K562 (cell line): ENCODE data around the gene RRH. TPM values are rescaled to one million over a fixed set of nuclear protein-coding genes. Genes with fewer than 3 reads are reported as not detected.

Experiments used
- ATAC-seq: fragments of 200-7000 bp; cut with Tn5 transposase; 3 replicates; pipeline ENCODE4 v1.9.1; 2020; ENCODE audit warnings: moderate library complexity
- BruUV-seq: library from RNA; stranded (reverse); fragments of 400-500 nt; replicated peaks from 2 replicates; lab custom pipeline; 2021; lab: Mats Ljungman, UMichigan
- CTCF ChIA-PET: fragments of 300-600 bp; formaldehyde crosslinking; extraction: SDS; loops from one replicate; lab custom pipeline; 2021; ENCODE audit warnings: low intra/inter-chr PET ratio; lab: Yijun Ruan, JAX
- POLR2A ChIA-PET: fragments of 300-600, 350-650 bp; sonication (Branson Sonifier 250); formaldehyde crosslinking; extraction: SDS; loops from one replicate; lab custom pipeline; 2021; ENCODE audit warnings: antibody characterized with exemption, inconsistent platforms; lab: Yijun Ruan, JAX
- DNase-seq, 4 experiments: peaks; one replicate each; pipeline versions ENCODE4 v3.0.0 to v3.0.0-alpha.2; 2011 to 2018; ENCODE audit warnings: low spot score in 3 of 4, mixed read lengths in 3 of 4; ENCODE audit errors: extremely low read depth in 1 of 4
- FAIRE-seq: peaks from 2 replicates; lab custom pipeline; 2011; peaks lifted over from hg19 to GRCh38; lab: Jason Lieb, UNC
- H2AFZ ChIP-seq: 2 replicates; pipeline ENCODE4 v1.6.0; 2011; ENCODE audit warnings: low read depth, low read length, control low read depth, inconsistent platforms
- H3K27ac ChIP-seq: fragments of 200-600 bp; 3 replicates; pipeline ENCODE4 v1.8.0; 2011; ENCODE audit warnings: low read depth, mild to moderate bottlenecking, control low read depth, inconsistent platforms, low read length, moderate library complexity, mixed read lengths; ENCODE audit errors: extremely low read depth
- H3K27me3 ChIP-seq, 2 experiments: fragments of 300-600 bp in 1 of 2; 2 replicates in 1 of 2; 3 replicates in 1 of 2; pipeline versions ENCODE4 v1.6.0 to v1.8.0; 2011; ENCODE audit warnings: inconsistent platforms in 2 of 2, low read length in 2 of 2, mild to moderate bottlenecking in 1 of 2, mixed read lengths in 1 of 2, moderate library complexity in 1 of 2; ENCODE audit not compliant: control insufficient read depth in 2 of 2, insufficient read depth in 2 of 2
- H3K36me3 ChIP-seq: fragments of 300-600 bp; 3 replicates; pipeline ENCODE4 v1.8.0; 2011; ENCODE audit warnings: mild to moderate bottlenecking, low read length, inconsistent platforms; ENCODE audit not compliant: control insufficient read depth, insufficient read depth
- H3K4me1 ChIP-seq, 2 experiments: fragments of 200-600 bp in 1 of 2; replicated peaks in 1 of 2; 2 replicates in 1 of 2; 3 replicates in 1 of 2; pipeline versions ENCODE4 v1.5.1 to v1.8.0; 2011; ENCODE audit warnings: inconsistent platforms in 2 of 2, low read length in 2 of 2, mild to moderate bottlenecking in 1 of 2, mixed read lengths in 1 of 2, moderate library complexity in 1 of 2; ENCODE audit not compliant: control insufficient read depth in 2 of 2, insufficient read depth in 2 of 2
- H3K4me2 ChIP-seq: 2 replicates; pipeline ENCODE4 v1.6.1; 2011; ENCODE audit warnings: low read length, control low read depth, inconsistent platforms, mixed read lengths; ENCODE audit not compliant: insufficient read depth
- H3K4me3 ChIP-seq: fragments of 200-600 bp; sonication (generic), shearing (Covaris generic); 2 replicates; pipeline ENCODE4 v1.5.1; 2016; ENCODE audit warnings: control low read depth, inconsistent platforms
- H3K79me2 ChIP-seq: fragments of 200-600 bp; 3 replicates; pipeline ENCODE4 v1.8.0; 2011; ENCODE audit warnings: low read length, inconsistent platforms; ENCODE audit not compliant: control insufficient read depth, insufficient read depth
- H3K9ac ChIP-seq, 2 experiments: 2 replicates each; pipeline versions ENCODE4 v1.6.0 to v1.6.1; 2011; ENCODE audit warnings: low read depth in 2 of 2, low read length in 2 of 2, control low read depth in 1 of 2, inconsistent platforms in 1 of 2, mild to moderate bottlenecking in 1 of 2, mixed read lengths in 1 of 2; ENCODE audit not compliant: insufficient read depth in 1 of 2
- H3K9me1 ChIP-seq: one replicate; pipeline ENCODE4 v1.6.0; 2011; ENCODE audit warnings: inconsistent platforms, mild to moderate bottlenecking, low read length, moderate library complexity; ENCODE audit not compliant: control insufficient read depth, insufficient read depth
- H3K9me3 ChIP-seq: replicated peaks from 2 replicates; pipeline ENCODE4 v1.5.1; 2011; ENCODE audit warnings: low read depth, low read length, inconsistent platforms; ENCODE audit not compliant: control insufficient read depth, insufficient read depth
- H4K20me1 ChIP-seq: replicated peaks from 2 replicates; pipeline ENCODE4 v1.6.1; 2011; ENCODE audit warnings: low read length, inconsistent platforms, mixed read lengths; ENCODE audit not compliant: control insufficient read depth, insufficient read depth
- BACH1 ChIP-seq: fragments of 200-800 bp; sonication (Bioruptor generic); IDR thresholded peaks from 2 replicates; pipeline ENCODE4 v1.6.1; 2016; ENCODE audit warnings: missing genetic modification characterization, missing compliant biosample characterization
- GABPA ChIP-seq: fragments of 200-800 bp; sonication (Bioruptor generic); conservative IDR thresholded peaks from 2 replicates; pipeline ENCODE4 v1.6.1; 2016; ENCODE audit warnings: low read depth, missing genetic modification characterization, missing compliant biosample characterization
- HBP1 ChIP-seq: fragments of 450-650 bp; formaldehyde crosslinking; IDR thresholded peaks from 2 replicates; pipeline ENCODE4 v1.4.0; 2022; ENCODE audit warnings: missing genetic modification characterization
- ILF3 ChIP-seq: fragments of 450-650 bp; IDR thresholded peaks from 2 replicates; pipeline ENCODE4 v1.6.1; 2018; ENCODE audit warnings: antibody characterized with exemption, mild to moderate bottlenecking, moderate library complexity, borderline replicate concordance
- KLF6 ChIP-seq: fragments of 250-450 bp; sonication (Bioruptor Pico); IDR thresholded peaks from 2 replicates; pipeline ENCODE4 v1.4.0; 2020; ENCODE audit warnings: mild to moderate bottlenecking, moderate library complexity, borderline replicate concordance
- L3MBTL2 ChIP-seq: fragments of 450-650 bp; IDR thresholded peaks from 2 replicates; pipeline ENCODE4 v1.6.1; 2016; ENCODE audit warnings: mild to moderate bottlenecking, moderate library complexity
- NR2C1 ChIP-seq, 2 experiments: fragments of 450-650 bp; IDR thresholded peaks; 2 replicates each; pipeline ENCODE4 v1.6.1; 2017; ENCODE audit warnings: mild to moderate bottlenecking in 2 of 2, antibody characterized with exemption in 1 of 2, inconsistent platforms in 1 of 2, missing compliant biosample characterization in 1 of 2, missing genetic modification characterization in 1 of 2
- SOX6 ChIP-seq: fragments of 450-650 bp; IDR thresholded peaks from 2 replicates; pipeline ENCODE4 v1.6.1; 2014; ENCODE audit warnings: mild to moderate bottlenecking
- VEZF1 ChIP-seq: fragments of 200-800 bp; sonication (Bioruptor generic); IDR thresholded peaks from 2 replicates; pipeline ENCODE4 v1.6.1; 2017; ENCODE audit warnings: missing genetic modification characterization, missing compliant biosample characterization
- ZFX ChIP-seq: sonication (generic); formaldehyde crosslinking; IDR thresholded peaks from 2 replicates; pipeline ENCODE4 v1.8.0; 2022; ENCODE audit warnings: mild to moderate bottlenecking, missing genetic modification reagents, moderate library complexity
- ZHX1 ChIP-seq: fragments of 150-350 bp; conservative IDR thresholded peaks from 2 replicates; pipeline ENCODE4 v1.6.1; 2014; ENCODE audit warnings: low read length
- ZNF146 ChIP-seq: IDR thresholded peaks from one replicate; pipeline ENCODE4 v1.6.1; 2018; ENCODE audit warnings: missing compliant biosample characterization; ENCODE audit not compliant: unreplicated experiment
- whole genome bisulfite sequencing: fragments of 100-300 bp; shearing (Covaris generic); methylation state at CpG from one replicate; pipeline ENCODE4 v1.1.6; 2016; ENCODE audit warnings: low coverage, mixed read lengths; ENCODE audit not compliant: insufficient coverage; ENCODE audit errors: missing lambda C conversion rate; 5-methylcytosine and 5-hydroxymethylcytosine counted together
- in situ Hi-C: fragments of 300-500 bp; cut with MboI; formaldehyde crosslinking; loops from 4 replicates; pipeline ENCODE4 v1.15.0; 2018; ENCODE audit warnings: inconsistent platforms, mixed read lengths
- intact Hi-C: fragments of 100-400 bp; cut with micrococcal nuclease; formaldehyde crosslinking; loops from 2 replicates; pipeline ENCODE4 v1.14.2; 2022
- polyA plus RNA-seq, 8 experiments: library from polyadenylated mRNA; depleted of rRNA in 4 of 8; stranded (reverse) in 5 of 8; unstranded in 3 of 8; fragments of >200 nt; fragmentation: Nextera tagmentation in 2 of 8; fragmentation: Illumina TruSeq in 1 of 8; extraction: Ambion mirVana in 2 of 8; extraction: Trizol in 1 of 8; gene quantifications; 2 replicates each; pipeline versions ENCODE4 v1.2.1 to v1.2.3, GENCODE V29; 2011 to 2014; ENCODE audit warnings: inconsistent platforms in 1 of 8, missing spikeins in 1 of 8
- total RNA-seq, 7 experiments: library from RNA; depleted of rRNA in 6 of 7; stranded (reverse); fragments of >200 nt in 6 of 7; fragmentation: Illumina TruSeq in 2 of 7; extraction: Trizol in 2 of 7; gene quantifications; 2 replicates each; pipeline versions ENCODE4 v1.2.1 to v1.2.3, GENCODE V29; 2011 to 2021; ENCODE audit warnings: low replicate concordance in 1 of 7

RRH gene
- total and polyA plus RNA-seq, 9 of the 15 experiments (the other 6 are each of a cell fraction or from before 2014, with no cell fraction given) = 0.04 to 0.31 (median 0.12) TPM; not detected in 3

- TF ChIP-seq ZHX1 (no peak), ZNF146 (CRISPR knock-in tag) (no peak), ILF3 (no peak)
These were observed 42.3 kb downstream of the RRH start (continued) for GRCh38 chr4:109870061-109870460.

- in situ Hi-C loops = no loop called here
- Histone ChIP-seq H3K9me3 (no peaks in the 10 kb centered on the region), H3K79me2 (no peaks in the 10 kb centered on the region), H3K27me3 (no peaks in the 10 kb centered on the region), H3K4me2 (no peak overlapping the region), H2AFZ (no peak overlapping the region), H3K36me3 (no peaks in the 10 kb centered on the region), H3K27ac (no peak overlapping the region), H3K4me3 (no peak overlapping the region), H4K20me1 (no peaks in the 10 kb centered on the region), H3K9ac (no peak overlapping the region), H3K9me1 (no peaks in the 10 kb centered on the region), H3K4me1 (peaks cover 0 to 12% of the 10 kb centered on the region in 2 experiments; a peak in 2 of 5 replicates)
- no TSS peak for BruUV-seq
- ChIA-PET CTCF (interaction anchor here (0.9 kb wide), 1 partner anchor 450 kb away, joined by 3 read pairs; no protein-coding TSS in a partner anchor), POLR2A (interaction anchor here (0.5 kb wide), 1 partner anchor 437 kb away, joined by 3 read pairs; no protein-coding TSS in a partner anchor)
- no peak for ATAC-seq
- intact Hi-C loops = no loop called here
- DNase-seq = no peak
- TF ChIP-seq VEZF1 (0 out of 2 replicates have a peak, but pooled peaks have one; percentile 13), SOX6 (no peak), ZFX (CRISPR knock-in tag) (no peak), BACH1 (0 out of 2 replicates have a peak, but pooled peaks have one; percentile 33), L3MBTL2 (peak; percentile 29; the same call in 1 of the 2 replicates), GABPA (tag) (peak; percentile 46; the same call in 1 of the 2 replicates), HBP1 (0 out of 2 replicates have a peak, but pooled peaks have one; percentile 36), NR2C1 (IDR thresholded peaks at IDR 0.05) (no peak), NR2C1 (tag; IDR thresholded peaks at IDR 0.05) (peak; percentile 38; the same call in 1 of the 2 replicates), KLF6 (CRISPR knock-in tag) (peak; percentile 43; the same call in 1 of the 2 replicates)
- FAIRE-seq = peak; percentile 42
- 27% methylated on average over 2 of the region's 2 CpGs for WGBS
These were observed 44.3 kb downstream of the RRH start for GRCh38 chr4:109872065-109872464.
